ENCODE measurements around the gene RTN1.

DNA sequence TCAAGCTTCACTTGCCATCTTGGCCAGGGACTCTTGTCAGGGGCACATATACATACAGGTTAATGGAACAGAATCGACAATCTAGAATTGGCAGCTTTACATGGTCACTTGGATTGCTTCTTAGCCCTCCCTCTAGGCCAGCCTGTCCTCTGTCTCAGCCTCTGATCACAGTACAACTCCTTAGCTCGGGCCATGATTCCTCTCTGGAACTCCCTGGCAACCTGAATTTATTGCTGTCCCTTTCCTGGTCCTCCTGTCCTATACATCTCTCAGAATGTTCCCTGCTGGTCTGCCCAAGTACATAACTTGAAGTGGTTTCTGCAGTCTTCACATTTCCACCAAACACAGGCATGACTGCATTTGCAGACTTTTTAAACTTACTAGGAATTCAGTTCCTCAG is 214.1 kb downstream of the RTN1 start:
- TF ChIP-seq, protein P1, sequence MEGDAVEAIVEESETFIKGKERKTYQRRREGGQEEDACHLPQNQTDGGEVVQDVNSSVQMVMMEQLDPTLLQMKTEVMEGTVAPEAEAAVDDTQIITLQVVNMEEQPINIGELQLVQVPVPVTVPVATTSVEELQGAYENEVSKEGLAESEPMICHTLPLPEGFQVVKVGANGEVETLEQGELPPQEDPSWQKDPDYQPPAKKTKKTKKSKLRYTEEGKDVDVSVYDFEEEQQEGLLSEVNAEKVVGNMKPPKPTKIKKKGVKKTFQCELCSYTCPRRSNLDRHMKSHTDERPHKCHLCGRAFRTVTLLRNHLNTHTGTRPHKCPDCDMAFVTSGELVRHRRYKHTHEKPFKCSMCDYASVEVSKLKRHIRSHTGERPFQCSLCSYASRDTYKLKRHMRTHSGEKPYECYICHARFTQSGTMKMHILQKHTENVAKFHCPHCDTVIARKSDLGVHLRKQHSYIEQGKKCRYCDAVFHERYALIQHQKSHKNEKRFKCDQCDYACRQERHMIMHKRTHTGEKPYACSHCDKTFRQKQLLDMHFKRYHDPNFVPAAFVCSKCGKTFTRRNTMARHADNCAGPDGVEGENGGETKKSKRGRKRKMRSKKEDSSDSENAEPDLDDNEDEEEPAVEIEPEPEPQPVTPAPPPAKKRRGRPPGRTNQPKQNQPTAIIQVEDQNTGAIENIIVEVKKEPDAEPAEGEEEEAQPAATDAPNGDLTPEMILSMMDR (IDR thresholded peaks at IDR 0.05): no peak
- no peak for TF ChIP-seq POLR2A (IDR thresholded peaks at IDR 0.05)

All from adrenal gland (tissue), 5 donors.